Measurements from ENCODE around the gene SYT12.

GRCh38 chr11:67032830-67033551, 10.1 kb downstream of the SYT12 start:
- no peak for TF ChIP-seq CTCF (IDR thresholded peaks at IDR 0.05 in 4 of 5, conservative IDR thresholded peaks at IDR 0.05 in 1 of 5)
- no peak for TF ChIP-seq POLR2A (IDR thresholded peaks at IDR 0.05)
